Fibroblast of skin of right biceps (primary cell): Measurements from ENCODE around the gene MSMB.
A peak's percentile ranks its signal among the peaks of the same experiment; 100 is the strongest.
"Not testable (repeated sequence)": the region's sequence is repeated elsewhere in the genome, so short reads cannot be mapped to it uniquely, and the experiment has no call there.

ENCODE experiments used
- DNase-seq: peaks from one replicate; pipeline ENCODE4 v3.0.0-alpha.2; 2013

The MSMB gene

GRCh38 chr10:46069771-46070463 lies 23.8 kb upstream of the MSMB start:
- no peak for DNase-seq

DNA sequence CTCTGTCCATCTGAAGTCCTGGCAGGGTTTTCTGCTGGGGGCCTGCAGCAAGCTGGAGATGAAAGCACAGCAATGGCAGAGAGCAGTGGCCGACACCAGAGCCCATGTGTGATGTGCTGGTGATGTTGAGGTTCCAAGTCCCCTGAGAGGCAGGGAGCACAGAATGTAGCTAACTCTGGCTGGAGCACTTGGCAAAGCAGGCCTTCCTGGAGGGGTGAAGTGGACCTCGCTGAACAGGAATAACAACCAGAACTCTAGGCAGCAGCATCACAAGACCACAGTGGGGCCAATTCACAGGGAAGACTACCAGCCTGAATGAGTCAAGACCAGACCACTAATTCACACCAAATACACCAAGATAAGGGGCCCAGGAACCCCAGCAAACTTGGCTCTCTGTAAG lies 22.8 kb upstream of the MSMB start:
- DNase-seq, result no peak

GRCh38 chr10:46068117-46068516 lies 22.0 kb upstream of the MSMB start:
- DNase-seq, result no peak

DNA sequence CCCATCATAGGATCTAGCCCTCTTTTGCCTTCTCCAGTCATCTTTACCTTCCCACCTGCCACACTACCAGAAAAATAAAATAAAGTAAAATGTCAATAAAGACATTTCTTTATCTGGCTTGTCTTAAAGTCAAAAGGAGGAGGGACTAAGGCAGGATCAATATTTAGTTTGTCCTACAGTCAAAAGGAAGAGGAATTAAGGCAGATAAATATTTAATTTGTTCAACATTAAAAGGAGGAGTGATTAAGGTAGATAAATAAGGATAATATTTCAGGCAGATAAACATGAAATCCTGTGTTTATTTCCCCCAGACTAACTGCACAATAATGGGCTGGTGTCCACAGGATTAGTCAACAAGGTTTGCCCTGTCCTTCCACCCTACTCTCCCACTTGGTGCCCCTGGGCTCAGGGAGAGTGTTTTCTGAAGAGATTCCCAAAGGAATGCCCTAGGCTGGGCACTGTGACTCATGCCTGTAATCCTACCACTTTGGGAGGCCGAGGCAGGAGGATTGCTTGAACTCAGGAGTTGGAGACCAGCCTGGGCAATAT lies 18.3 kb upstream of the MSMB start:
- DNase-seq, result no peak

DNA sequence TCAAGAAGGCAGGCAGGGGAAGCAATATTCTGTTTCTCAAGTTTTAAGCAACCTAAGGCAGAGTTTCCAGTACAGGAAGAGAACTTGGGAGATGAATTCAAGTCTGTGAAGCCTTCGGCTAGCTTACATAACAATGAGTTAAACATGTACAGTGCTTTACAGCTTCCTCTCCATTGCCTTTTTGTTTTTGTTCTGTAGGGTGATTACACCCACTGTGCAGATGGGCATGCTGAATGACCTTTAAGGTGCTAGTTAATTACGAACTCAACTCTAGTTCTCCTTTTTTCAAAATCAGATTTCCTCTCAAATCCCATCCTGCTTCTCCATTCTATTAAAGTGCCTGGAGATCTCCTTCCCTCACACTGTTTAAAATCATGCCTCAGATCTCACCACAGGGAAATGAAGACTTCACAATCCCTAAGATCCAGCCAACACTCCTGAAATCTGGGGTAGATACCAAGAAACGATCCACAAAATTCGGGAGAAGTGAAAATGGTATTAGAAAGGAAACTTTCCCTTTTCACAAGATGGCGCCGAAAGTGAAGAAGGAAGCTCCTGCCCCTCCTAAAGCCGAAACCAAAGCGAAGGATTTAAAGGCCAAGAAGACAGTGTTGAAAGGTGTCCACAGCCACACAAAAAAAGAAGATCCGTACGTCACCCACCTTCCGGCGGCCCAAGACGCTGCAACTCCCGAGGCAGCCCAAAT lies 16.8 kb upstream of the MSMB start:
- DNase-seq, result no peak

DNA sequence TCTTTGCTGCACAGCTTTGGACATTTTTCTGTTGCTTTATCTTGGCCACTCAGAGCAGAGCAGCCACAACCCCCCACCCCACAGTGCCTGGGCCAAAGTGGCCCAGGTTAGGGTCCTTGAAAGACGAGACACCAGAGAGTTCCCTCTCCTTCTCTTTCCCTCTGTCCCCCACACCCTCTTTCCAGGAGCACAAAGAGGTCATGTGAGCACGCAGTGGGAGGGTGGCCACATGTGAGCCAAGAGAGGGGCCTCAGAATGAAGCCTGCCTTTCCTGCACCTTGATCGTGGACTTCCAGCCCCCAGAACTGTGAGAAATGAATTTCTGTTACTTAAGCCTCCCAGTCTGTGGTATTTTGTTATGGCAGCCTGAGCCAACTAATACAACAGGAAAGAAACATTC lies 14.6 kb upstream of the MSMB start:
- no peak for DNase-seq

DNA sequence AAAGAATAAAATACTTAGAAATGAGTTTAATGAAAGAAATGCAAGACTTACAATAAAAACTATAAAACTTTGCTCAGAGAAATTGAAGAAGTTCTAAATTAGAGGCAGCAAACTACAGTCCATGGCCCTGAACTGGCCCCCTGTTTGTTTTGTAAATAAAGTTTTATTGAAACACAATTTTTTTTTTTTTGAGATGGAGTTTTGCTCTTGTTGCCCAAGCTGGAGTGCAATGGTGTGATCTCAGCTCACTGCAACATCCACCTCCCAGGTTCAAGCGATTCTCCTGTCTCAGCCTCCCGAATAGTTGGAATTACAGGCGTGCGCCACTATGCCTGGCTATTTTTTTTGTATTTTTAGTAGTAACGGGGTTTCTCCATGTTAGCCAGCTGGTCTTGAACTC lies 11.9 kb upstream of the MSMB start:
- not testable (repeated sequence) for DNase-seq

DNA sequence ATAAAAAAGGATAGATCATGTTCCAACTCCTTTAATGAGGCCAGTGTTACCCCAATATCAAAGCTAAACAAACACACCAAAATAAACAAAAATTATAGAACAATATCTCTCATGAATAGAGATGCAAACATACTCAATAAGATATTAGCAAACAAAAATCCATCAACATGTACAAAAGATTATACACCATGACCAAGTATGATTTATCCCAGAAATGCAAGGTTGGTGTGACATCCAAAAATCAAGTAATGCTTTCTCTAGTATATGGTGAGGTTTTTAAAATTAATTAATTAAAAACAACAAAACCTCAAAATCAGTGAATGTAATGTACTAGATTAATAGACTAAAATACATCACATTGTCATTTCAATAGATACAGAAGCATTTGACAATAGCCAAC lies 11.0 kb upstream of the MSMB start:
- DNase-seq, result no peak

DNA sequence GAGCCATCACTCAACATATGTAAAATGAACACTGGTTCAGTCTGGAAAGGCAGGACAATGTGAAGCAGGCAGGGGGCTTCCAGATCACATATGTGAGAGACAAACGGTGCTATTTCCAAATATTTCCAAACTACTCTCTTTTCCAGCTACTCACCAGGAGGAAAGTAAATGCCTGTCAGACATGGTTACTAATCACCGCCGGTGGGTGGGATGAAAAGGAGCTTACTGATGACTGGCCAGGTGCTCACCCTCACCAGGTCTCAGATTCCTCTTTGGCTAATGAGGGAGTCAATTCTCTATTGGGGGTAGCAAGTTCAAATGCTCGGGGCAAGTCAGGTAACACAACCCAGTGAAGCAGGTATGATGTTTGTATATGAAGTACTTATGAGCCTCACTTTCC lies 9.7 kb upstream of the MSMB start:
- DNase-seq, result no peak

DNA sequence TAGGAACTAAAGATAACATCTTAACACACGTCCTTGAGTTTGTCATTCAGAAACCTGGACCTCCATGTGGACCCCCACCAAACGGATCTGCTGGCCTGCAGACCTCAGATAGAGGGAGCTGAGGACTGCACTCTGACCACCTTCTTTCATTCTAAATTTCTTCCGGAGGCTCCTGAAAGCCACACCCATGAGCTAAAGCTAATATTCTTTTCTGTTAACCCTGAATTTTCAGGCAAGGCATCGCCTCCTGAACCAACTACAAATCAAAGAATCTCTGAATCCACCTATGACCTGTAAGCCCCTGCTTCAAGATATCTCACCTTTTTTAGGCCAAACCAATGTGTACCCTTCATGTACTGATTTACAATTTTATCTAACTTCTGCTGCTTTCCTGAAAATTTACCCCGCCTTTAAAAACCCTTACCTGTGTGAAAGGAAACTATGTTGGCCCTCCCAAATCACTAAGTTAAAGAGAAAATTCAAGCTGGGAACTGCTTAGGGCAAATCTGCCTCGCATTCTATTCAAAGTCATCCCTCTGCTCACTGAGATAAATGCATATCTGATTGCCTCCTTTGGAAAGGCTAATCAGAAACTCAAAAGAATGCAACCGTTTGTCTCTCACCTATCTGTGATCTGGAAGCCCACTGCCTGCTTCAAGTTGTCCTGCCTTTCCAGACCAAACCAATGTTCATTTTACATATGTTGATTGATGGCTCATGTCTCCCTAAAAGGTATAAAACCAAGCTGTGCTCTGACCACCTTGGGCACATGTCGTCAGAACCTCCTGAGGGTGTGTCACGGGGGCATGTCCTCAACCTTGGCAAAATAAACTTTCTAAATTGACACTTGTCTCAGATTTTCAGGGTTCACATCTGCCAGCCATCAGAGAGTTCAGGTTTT lies 7.7 kb upstream of the MSMB start:
- DNase-seq, result no peak

DNA sequence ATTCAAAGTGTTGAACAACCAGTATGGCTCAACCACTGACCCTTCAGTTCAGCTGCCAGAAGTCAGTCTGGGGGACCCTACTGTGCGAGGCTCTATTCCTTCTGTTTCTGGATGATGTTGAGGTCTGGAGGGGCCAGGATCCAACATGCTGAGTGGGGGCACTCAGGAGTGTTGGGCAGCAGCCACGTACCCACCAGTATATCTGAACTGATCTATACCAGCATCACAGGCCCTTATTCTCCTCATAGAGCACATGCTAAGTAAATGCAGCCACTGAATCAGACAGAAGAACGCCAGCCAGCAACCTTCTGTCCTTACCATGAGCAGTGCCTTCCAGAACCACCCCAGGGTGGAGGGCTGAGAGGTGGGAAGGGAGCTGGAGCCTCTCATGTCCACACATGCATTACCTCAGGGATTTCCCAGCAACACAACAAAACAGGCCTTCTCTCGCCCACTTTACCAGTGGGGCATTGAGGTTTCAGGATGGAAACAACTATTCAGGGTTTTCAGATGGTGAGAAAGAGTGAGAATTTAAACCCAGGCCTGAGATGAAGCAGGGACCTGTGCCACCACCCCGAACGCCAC lies 6.8 kb upstream of the MSMB start:
- DNase-seq, result no peak

DNA sequence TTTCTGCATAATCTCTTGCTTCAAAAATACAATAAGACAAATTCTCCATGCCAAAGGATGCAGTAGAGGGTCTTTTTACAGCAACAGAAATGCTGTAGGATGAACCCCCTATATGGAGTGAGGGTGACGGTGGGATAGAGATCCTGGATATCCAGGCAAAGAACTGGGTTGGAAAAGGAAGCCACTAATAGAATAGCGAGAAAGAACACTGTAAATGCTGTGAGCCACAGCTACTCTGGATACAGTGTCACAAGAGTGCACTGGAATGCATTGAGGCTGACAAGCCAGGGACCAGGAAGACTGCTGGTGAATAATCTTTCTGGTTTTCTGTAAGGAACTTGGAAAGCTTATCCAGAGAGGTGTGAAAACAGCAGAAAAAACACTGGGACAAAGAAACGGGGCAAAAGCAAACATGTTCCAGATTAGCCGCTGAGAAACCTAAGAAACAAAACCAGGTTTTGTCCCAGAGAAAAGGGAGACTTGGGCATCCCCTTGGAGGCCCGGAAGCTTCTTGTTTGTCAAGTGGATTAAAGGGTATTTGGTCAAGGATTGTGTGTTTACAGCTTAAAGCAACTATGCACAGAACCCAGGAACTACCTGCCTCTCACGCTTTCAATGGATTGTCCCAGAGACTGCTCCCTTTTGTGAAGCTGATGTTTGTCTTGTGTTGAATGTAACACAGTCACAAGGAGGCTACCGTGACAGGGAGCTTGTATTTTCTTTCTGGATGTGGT lies 6.2 kb upstream of the MSMB start:
- no peak for DNase-seq

- DNase-seq, result no peak
Measured at GRCh38 chr10:46050941-46051623, 5.0 kb upstream of the MSMB start.

DNA sequence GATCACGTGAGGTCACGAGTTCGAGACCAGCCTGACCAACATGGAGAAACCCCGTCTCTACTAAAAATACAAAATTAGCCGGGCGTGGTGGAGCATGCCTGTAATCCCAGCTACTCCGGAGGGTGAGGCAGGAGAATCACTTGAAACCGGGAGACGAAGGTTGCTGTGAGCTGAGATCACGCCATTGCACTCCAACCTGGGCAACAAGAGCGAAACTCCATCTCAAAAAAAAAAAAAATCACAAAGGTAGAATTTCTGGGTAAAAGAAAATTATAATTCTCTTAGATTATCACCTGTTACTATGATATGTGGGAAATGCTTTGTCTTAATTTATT lies 3.4 kb upstream of the MSMB start:
- not testable (repeated sequence) for DNase-seq

- DNase-seq, result no peak
Measured at GRCh38 chr10:46048152-46048551, 2.1 kb upstream of the MSMB start.

DNA sequence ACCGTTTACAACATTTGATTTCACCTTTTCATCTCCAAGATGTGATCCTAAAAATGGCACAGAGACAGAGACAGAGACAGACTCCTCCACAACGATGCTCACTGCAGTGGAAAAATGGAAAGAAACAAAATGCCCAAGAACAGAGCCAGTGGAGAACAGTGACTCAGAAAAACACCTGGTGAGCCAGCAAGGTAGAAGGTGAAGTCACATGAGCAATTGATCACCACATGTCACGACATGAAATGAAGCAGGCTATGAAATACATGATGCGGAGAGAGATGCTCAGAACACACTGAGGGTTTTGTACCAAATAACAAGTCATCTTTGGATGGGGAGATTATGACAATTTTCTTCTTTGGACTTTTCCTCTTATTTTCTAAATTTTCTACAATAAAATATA lies 3.5 kb downstream of the MSMB start:
- no peak for DNase-seq

DNA sequence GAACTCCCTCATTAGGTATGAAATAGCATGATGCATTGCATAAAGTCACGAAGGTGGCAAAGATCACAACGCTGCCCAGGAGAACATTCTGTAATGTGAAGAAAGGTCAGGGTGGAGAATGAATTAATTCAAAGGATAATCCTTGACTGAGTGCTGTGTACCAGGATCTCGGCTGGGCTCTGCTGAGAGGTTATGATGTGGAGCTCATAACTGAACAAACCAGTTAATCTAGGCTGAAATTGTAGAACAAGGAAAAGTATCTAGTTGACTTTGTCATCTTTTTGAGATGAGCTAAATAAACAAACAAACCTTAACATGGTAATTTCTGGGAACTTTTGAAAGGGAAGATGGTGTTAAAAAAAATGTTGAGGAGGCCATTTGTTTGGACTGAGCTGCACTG lies 6.1 kb downstream of the MSMB start:
- DNase-seq, result no peak

GRCh38 chr10:46037107-46037825 lies 8.8 kb downstream of the MSMB start:
- DNase-seq, result no peak

DNA sequence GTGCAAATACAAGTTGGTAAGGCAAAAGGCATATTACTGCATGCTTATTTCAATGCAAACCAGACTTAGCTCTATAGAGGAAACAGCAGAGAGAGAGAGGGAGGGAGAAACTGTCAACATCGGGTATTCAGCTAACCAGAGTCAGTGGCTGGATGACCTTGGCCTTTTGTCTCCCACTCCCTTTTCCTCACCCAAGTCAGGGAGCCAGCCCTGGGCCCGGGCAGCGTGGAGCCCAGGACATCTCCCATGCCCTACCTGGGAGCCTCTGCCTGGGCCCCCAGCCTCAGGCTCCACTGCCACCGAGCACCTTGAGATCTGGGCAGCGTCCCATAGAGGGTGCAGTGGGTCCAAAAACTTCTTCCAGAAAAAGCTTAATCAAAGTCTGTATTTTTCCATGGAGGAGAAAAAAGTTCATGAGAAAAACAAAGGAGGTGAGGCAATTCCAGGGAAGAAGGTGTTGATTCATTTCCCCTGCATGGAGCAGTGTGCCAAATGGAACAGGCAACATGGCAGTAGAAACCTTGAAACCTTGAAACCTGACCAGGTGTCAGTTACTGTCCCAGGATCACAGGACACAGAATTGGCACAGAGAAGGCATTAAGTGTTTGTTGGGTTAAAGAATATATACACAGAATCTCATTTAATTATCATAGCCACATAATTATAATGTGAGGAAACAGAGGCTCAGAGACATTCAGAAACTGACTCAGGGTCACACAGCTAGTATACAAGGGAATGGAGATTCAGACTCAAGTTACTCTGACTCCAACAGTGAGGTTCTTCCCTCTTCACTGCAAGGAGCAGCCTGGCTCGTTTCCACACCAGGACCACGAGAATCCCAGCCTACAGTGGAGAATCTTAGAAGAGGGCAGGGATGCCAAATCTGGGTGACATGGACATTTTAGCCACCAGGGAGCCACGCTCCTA lies 9.9 kb downstream of the MSMB start:
- DNase-seq, result no peak

GRCh38 chr10:46033602-46034011 lies 12.5 kb downstream of the MSMB start:
- peak; percentile 82 for DNase-seq
